Dendritic cell treated with granulocyte-macrophage colony-stimulating factor and Interleukin-4, amounts not matched to agents 40 ng/mL and 50 ng/mL, for 4 days (primary cell): Measurements from ENCODE around the gene RARG.

Source experiments
- H3K27ac Mint-ChIP-seq: one replicate; pipeline ENCODE4 v1.8.0; 2022; ENCODE audit warnings: mild to moderate bottlenecking, mixed read lengths
- H3K27me3 Mint-ChIP-seq: one replicate; pipeline ENCODE4 v1.8.0; 2022; ENCODE audit warnings: mild to moderate bottlenecking, mixed read lengths
- H3K36me3 Mint-ChIP-seq: one replicate; pipeline ENCODE4 v1.8.0; 2022; ENCODE audit warnings: low read depth, mixed read lengths
- H3K4me1 Mint-ChIP-seq: one replicate; pipeline ENCODE4 v1.8.0; 2022; ENCODE audit warnings: low read depth, mixed read lengths
- H3K4me3 Mint-ChIP-seq: one replicate; pipeline ENCODE4 v1.8.0; 2022; ENCODE audit warnings: mild to moderate bottlenecking, moderate library complexity, mixed read lengths
- H3K9me3 Mint-ChIP-seq: one replicate; pipeline ENCODE4 v1.8.0; 2022; ENCODE audit warnings: mixed read lengths
- intact Hi-C: fragments of 100-400 bp; cut with micrococcal nuclease; formaldehyde crosslinking; loops from one replicate; pipeline ENCODE4 v1.15.0; 2022

The RARG gene

DNA sequence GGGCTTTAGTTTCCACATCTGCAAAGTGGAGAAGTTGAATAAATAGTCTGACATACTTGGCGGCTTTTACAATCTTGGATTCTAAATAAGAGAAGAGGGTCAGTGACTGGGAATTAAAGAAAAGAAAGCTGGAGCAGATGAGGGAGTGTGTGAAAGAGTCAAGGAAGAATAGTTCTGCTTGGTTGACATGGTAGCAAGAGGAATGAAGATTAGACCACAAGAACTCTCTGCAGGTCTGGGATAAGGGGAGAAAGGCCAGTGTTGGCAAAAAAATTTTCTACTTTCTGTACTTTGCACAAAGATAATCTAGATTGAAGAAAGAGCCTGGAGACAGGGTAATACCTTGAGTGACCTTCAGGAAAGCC lies 30.9 kb downstream of the RARG start:
- intact Hi-C loops = no loop called here
- H3K4me1 Mint-ChIP-seq = peaks cover 63% of the 10 kb centered on the region
- peak overlapping the region; percentile 28 for H3K27ac Mint-ChIP-seq
- H3K4me3 Mint-ChIP-seq = no peak overlapping the region
- H3K27me3 Mint-ChIP-seq = peaks cover 13% of the 10 kb centered on the region
- no peaks in the 10 kb centered on the region for H3K36me3 Mint-ChIP-seq
- H3K9me3 Mint-ChIP-seq = no peaks in the 10 kb centered on the region

DNA sequence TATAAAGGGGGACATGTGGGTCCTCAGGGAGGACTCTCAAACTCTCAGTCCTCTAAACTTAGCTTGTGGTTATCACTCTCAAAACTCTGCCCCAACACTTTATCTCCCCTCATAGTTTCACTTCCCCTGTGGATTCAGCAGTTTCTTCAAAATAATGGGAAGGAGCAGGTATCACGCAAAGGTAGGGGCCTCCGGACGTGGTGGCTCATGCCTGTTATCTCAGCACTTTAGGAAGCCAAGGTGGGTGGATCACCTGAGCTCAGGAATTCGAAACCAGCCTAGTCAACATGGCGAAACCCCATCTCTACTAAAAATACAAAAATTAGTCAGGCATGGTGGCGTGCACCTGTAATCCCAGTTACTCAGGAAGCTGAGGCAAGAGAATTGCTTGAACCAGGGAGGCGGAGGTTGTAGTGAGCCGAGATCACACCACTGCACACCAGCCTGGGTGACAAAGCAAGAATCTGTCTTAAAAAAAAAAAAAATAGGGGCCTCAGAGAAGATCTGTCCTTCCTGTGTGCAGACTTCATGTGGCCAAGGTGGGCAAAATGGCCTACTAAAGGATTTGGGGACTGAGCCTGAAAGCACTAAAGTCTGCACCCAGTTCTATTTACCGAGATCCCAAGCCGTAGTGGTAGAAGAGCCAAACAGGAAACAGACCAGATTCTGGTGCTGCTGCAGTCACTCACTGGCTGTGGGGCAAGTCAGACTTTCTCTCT lies 31.4 kb downstream of the RARG start:
- peak overlapping the region; percentile 28 for H3K27ac Mint-ChIP-seq
- H3K36me3 Mint-ChIP-seq = peaks cover 3% of the 10 kb centered on the region
- H3K4me1 Mint-ChIP-seq = peaks cover 58% of the 10 kb centered on the region
- no peaks in the 10 kb centered on the region for H3K9me3 Mint-ChIP-seq
- peaks cover 13% of the 10 kb centered on the region for H3K27me3 Mint-ChIP-seq
- intact Hi-C loops = no loop called here
- no peak overlapping the region for H3K4me3 Mint-ChIP-seq

DNA sequence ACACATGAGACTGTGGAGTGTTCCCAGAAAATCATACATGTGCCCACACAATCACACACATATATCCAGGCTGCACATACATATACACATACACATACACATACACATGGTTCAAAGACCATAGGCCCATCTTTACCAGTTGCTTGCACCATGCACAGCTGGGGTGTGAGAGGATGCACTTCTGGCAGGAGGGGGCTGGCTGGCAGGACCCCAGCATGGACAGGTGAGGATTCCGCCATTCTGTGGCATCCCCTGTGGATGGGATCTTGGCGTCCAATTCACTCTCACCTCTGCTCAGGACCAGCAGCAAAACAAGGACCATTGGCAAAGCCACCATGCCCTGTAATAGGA lies 31.9 kb downstream of the RARG start:
- Mint-ChIP-seq H3K27me3 (peaks cover 13% of the 10 kb centered on the region), H3K36me3 (peaks cover 8% of the 10 kb centered on the region), H3K27ac (peak overlapping the region; percentile 28), H3K4me3 (no peak overlapping the region), H3K9me3 (no peaks in the 10 kb centered on the region), H3K4me1 (peaks cover 52% of the 10 kb centered on the region)
- intact Hi-C loops = no loop called here

DNA sequence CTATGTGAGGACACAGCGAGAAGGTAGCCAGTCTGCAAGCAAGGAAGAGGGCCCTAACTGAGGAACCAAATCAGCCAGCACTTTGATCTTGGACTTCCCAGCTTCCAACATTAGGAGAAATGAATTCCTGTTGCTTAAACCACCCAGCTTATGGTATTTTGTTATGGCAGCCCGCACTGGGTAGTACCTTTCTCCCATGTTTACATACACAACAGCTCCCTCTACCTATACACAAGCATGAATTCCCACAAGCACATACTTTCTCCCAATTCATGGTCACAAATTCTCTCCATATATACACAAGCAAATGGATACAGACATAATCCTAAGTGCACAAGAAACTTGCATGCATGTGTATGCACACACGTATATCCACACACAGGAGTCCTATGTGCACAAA lies 32.3 kb downstream of the RARG start:
- H3K4me1 Mint-ChIP-seq = peaks cover 50% of the 10 kb centered on the region
- H3K27ac Mint-ChIP-seq = no peak overlapping the region
- peaks cover 13% of the 10 kb centered on the region for H3K27me3 Mint-ChIP-seq
- no peak overlapping the region for H3K4me3 Mint-ChIP-seq
- H3K9me3 Mint-ChIP-seq = no peaks in the 10 kb centered on the region
- intact Hi-C loops = no loop called here
- peaks cover 9% of the 10 kb centered on the region for H3K36me3 Mint-ChIP-seq

DNA sequence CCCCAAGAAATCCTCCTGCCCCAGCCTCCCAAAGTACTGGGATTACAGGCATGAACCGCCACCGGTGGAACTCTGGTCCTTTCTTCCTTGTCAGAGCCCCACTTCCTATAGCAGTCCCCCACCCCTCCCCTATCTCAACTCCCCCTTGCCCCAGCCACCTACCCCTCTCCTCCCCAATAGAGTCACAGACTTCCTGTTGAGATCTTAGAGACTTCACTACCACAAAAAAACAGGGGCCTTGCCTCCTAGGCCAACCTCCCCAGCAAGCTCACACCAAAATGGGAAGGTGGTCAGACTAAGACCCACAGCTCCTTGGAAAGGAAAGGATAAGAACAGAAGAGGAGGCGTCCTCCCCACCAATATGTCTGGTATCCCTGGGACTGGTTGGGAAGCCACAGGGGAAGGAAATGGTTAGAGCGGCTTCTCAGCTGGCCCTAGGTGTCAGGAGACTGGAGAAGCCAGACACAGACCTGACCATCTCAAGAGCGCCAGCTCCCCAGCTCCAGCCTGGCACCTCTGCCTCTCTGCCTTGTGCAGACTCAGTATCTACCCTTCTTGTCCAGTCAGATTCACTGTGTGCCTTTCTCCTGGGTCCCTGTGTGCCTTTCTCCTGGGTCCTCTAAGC lies 33.4 kb downstream of the RARG start:
- H3K4me1 Mint-ChIP-seq = peaks cover 42% of the 10 kb centered on the region
- intact Hi-C loops = no loop called here
- H3K9me3 Mint-ChIP-seq = no peaks in the 10 kb centered on the region
- H3K4me3 Mint-ChIP-seq = peak overlapping the region; percentile 69
- peaks cover 17% of the 10 kb centered on the region for H3K36me3 Mint-ChIP-seq
- peak overlapping the region; percentile 40 for H3K27ac Mint-ChIP-seq
- peaks cover 13% of the 10 kb centered on the region for H3K27me3 Mint-ChIP-seq

DNA sequence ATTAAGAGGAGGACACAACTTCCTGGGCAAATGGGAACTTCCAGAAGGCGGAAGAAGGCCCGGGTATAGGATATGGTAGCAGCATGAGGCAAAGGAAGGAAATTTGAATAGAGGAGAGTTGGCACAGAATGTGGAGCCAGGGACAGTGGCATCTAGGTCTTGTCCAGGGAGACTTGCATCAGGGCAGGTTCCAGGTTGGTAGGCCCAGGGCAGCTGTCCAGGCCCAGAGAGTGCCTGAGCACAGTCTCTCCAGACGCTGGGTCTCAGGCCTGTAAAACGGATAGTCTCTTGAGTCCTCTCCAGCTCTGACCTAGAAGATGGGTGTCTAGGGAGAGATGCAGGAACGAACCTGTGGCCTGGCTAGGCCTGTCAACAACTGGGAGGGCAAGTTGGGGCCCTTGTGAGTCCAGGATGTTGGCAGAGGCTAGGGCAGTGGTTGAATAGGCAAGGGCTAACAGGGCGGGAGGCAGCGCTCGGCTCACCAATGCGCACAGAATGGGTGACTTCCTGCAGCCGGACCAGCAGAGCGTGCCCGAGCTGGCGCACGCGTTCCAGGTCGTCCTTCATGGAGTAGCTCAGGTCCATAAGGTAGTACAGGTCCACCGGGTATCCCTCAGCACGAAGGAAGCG lies 34.9 kb downstream of the RARG start:
- intact Hi-C loops = loop anchor here (1.0 to 2.0 kb wide), 3 partner anchors 22 to 130 kb away; no protein-coding TSS in a partner anchor
- Mint-ChIP-seq H3K36me3 (peaks cover 31% of the 10 kb centered on the region), H3K27me3 (peaks cover 13% of the 10 kb centered on the region), H3K4me1 (peaks cover 42% of the 10 kb centered on the region), H3K27ac (no peak overlapping the region), H3K9me3 (no peaks in the 10 kb centered on the region), H3K4me3 (no peak overlapping the region)

DNA sequence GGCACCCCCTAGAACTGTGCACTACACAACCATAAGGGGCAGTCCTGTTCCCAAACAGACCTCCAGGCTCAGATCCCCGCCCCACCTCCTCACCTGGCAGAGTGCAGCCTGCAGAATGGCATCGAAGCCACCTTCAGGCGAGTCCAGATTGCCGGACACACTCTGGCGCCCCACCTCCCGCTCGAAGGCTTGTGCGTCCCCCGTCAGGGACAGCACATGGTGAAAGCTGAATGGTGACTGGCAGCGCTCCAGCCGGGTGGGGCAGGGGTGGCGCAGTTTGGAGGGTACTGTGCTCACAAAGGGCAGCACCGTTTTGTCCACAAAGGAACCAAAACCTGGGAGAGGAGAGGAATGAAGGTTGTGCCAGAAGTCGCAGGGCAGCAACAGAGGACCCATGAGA lies 35.5 kb downstream of the RARG start:
- Mint-ChIP-seq H3K4me3 (no peak overlapping the region), H3K4me1 (peaks cover 42% of the 10 kb centered on the region), H3K9me3 (no peaks in the 10 kb centered on the region), H3K27ac (no peak overlapping the region), H3K27me3 (peaks cover 13% of the 10 kb centered on the region), H3K36me3 (peaks cover 38% of the 10 kb centered on the region)
- intact Hi-C loops = loop anchor here (2.0 kb wide), 1 partner anchor 130 kb away; no protein-coding TSS in a partner anchor

DNA sequence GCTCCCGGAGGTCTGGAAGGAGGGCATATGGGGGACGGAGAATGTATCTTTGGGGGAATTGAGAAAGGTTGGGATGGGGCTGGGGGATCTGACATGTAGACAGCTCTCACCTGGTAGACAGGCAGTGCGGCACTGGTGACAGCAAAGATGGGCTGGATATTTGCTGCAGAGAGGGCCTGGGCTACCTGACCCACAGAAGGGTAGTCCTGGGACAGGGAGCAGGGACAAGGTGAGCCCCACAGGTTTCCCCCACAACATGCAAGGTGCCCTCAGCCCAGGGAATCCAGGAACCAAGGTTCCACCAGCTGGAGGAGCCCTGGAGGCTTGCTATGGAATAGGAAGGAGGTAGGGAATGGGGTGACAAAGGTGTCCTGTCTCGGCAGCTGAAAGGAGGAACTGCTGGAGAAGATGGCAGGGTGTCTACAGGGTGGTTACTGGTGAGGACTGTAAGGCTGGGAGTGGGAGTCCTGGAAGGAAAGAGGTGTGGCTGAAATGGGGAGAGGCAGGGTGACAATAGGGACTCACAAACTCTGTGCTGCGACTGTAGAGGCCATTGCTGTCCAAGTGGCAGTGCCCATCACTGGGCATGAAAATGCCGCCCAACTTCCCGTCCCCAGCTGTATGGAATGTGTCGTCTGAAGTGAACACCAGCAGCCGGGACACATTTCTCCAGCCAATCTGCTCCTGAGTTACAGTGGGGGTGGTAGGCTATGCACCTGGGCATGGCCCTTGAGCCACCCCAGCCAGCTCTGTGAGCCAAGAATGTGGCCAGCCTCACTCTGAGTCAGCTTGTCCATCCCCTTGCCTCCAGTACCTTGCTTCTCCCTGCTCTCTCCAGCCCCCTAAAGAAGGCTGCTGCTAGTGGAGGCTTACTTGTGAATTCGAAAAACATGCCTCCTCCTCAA lies 36.2 kb downstream of the RARG start:
- H3K4me3 Mint-ChIP-seq = no peak overlapping the region
- H3K9me3 Mint-ChIP-seq = no peaks in the 10 kb centered on the region
- H3K36me3 Mint-ChIP-seq = peaks cover 45% of the 10 kb centered on the region
- no peak overlapping the region for H3K27ac Mint-ChIP-seq
- H3K27me3 Mint-ChIP-seq = peaks cover 13% of the 10 kb centered on the region
- H3K4me1 Mint-ChIP-seq = peaks cover 35% of the 10 kb centered on the region
- intact Hi-C loops = loop anchor here (2.0 kb wide), 1 partner anchor 129 kb away; no protein-coding TSS in a partner anchor

DNA sequence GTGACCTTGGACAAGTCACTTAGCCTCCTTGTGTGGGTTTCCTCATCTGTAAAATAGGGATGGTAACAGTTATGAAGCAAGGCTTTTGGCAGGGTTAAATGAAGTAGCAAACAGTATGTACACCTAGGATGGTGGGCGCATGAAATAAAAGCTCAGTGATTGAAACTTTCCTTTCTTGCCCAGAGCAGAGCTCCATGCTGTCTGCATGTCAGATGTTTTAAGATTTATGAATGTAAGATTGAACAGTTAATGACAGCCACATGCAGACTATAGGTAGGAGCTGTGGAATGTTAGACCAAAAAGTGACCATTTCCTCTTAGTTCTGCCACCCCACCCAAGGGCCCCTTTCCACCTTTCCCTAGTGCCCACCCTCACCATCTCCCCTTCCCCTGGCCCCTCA lies 37.0 kb downstream of the RARG start:
- H3K9me3 Mint-ChIP-seq = no peaks in the 10 kb centered on the region
- peaks cover 27% of the 10 kb centered on the region for H3K4me1 Mint-ChIP-seq
- no peak overlapping the region for H3K4me3 Mint-ChIP-seq
- no peak overlapping the region for H3K27ac Mint-ChIP-seq
- peaks cover 13% of the 10 kb centered on the region for H3K27me3 Mint-ChIP-seq
- H3K36me3 Mint-ChIP-seq = peaks cover 53% of the 10 kb centered on the region
- intact Hi-C loops = no loop called here

DNA sequence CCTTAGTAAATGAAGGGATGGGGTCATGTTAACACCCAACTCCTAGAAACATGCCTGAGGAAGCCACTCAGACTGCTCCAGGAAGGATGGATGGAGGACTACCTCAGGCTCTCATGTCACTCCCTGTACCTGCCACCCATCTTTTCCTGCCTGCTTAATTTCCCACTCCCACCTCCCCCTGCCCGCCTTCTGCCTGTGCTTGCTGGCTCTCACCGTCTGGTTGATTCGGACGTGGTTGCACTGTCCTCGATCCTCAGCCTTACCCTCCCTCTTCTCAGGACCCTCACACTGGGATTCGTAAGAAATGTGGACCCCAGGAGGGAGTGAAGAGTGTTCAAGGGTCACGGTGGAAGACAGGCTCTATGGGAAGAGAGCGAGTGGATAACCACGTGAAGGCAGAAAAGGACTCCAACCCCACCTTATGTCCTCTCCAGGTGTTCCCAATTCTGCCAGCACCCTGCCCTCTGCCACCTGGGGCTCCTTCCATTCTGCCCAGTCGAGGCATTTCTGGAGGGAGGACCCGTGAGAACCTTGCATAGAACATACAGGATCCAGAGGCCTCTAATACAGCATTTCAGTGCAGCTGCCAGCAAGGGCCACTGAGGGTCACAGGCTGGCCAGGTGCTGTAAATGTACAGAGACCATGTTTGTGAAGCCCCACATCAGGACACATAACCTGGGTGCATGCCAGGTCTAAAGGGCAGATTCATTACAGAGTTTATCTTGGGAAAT lies 37.9 kb downstream of the RARG start:
- H3K27ac Mint-ChIP-seq = no peak overlapping the region
- no peak overlapping the region for H3K4me3 Mint-ChIP-seq
- H3K27me3 Mint-ChIP-seq = peaks cover 12% of the 10 kb centered on the region
- peaks cover 21% of the 10 kb centered on the region for H3K4me1 Mint-ChIP-seq
- H3K36me3 Mint-ChIP-seq = peaks cover 60% of the 10 kb centered on the region
- no peaks in the 10 kb centered on the region for H3K9me3 Mint-ChIP-seq
- intact Hi-C loops = no loop called here

DNA sequence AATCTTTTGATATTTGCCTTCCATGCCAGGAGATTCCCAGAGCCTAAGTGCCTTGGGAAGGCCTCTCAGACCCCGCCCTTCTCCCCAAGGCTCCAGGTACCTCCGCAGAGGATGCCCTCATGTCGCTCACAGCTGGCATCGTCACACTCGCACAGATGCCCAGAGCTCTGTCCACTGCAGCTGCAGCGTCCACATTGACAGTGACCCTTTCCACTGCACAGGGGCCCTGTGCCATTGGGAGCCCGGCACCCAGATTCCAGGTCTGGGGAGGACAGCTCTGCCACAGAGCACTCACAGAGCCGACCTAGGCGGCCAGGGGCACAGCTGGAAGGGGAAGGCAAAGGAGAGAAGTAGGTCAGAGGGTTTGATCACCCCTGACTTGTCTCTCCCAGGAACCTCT lies 39.0 kb downstream of the RARG start:
- peaks cover 70% of the 10 kb centered on the region for H3K36me3 Mint-ChIP-seq
- H3K4me1 Mint-ChIP-seq = peaks cover 10% of the 10 kb centered on the region
- peaks cover 4% of the 10 kb centered on the region for H3K27me3 Mint-ChIP-seq
- H3K27ac Mint-ChIP-seq = no peak overlapping the region
- H3K4me3 Mint-ChIP-seq = no peak overlapping the region
- no peaks in the 10 kb centered on the region for H3K9me3 Mint-ChIP-seq
- intact Hi-C loops = no loop called here

DNA sequence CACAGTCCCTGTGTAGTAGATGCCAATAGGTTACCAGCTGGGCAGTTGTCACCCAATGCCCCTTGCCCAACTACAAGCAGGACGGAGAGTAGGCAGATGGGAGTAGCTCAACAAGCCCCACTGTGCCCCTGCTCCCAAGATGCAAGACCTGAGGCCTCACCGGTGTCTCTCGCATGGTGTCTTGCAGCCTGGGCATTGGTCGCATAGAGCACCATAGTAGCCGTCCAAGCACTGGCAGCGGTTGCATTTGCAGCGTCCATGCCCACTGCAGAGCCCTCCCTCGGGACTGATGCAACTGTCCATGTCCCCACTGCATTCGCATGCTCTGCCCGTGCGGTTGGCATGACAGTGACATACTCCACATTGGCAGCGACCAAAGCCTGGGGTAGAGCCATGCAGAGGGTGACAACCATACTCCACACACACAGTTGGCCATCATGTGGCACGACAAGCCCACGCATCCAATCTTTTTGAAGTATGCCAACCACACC lies 39.4 kb downstream of the RARG start:
- intact Hi-C loops = no loop called here
- H3K27me3 Mint-ChIP-seq = no peaks in the 10 kb centered on the region
- no peak overlapping the region for H3K27ac Mint-ChIP-seq
- no peaks in the 10 kb centered on the region for H3K9me3 Mint-ChIP-seq
- H3K36me3 Mint-ChIP-seq = peaks cover 75% of the 10 kb centered on the region
- H3K4me3 Mint-ChIP-seq = no peak overlapping the region
- H3K4me1 Mint-ChIP-seq = peaks cover 8% of the 10 kb centered on the region

DNA sequence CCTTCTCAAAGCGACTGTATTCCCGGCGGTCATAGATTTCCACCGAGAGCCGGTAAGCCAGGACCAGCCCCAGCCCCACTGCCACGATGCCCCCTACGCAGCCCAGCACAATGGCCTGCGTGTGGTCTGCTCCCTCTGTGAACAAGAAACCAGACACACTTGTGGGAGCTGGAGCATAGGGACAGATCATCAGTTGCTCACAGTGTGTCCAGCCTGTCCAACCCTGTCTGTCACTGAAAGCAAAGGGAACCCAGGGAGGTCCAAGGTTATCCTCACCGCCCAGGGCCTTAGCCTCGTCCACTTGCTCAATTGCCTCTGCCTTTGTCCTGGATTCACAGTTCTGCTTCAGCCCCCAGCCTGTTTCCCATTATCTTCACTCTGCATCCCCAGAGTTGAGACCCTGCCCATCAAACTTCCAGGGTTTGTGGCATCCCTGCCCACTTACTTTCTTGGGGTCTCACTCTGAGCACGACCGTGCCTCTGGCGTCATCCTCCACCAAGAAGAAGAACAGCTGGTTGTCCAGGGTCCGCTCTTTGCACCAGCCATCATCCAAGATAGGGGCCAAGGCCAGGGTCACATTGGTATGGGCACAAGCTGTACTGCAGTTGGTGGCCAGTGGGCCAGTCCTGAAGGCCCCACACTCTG lies 40.0 kb downstream of the RARG start:
- Mint-ChIP-seq H3K36me3 (peaks cover 81% of the 10 kb centered on the region), H3K4me1 (peaks cover 14% of the 10 kb centered on the region), H3K9me3 (no peaks in the 10 kb centered on the region), H3K27ac (no peak overlapping the region), H3K4me3 (no peak overlapping the region), H3K27me3 (no peaks in the 10 kb centered on the region)
- intact Hi-C loops = no loop called here
